Measurements from ENCODE around the gene IL36RN.
"Not testable (repeated sequence)": the region's sequence is repeated elsewhere in the genome, so short reads cannot be mapped to it uniquely, and the experiment has no call there.

The IL36RN gene

GRCh38 chr2:113075030-113075429, 16.0 kb downstream of the IL36RN start:
- no peak for DNase-seq (ENCODE audit: low read depth)

- no peak for DNase-seq (ENCODE audit: low read depth)
Observed at GRCh38 chr2:113075600-113075999, 16.6 kb downstream of the IL36RN start.

- DNase-seq (ENCODE audit: low read depth) = no peak
Observed at GRCh38 chr2:113076954-113077669, 18.1 kb downstream of the IL36RN start.

- no peak for DNase-seq (ENCODE audit: low read depth)
Observed at GRCh38 chr2:113077921-113078320, 18.9 kb downstream of the IL36RN start.

- DNase-seq (ENCODE audit: low read depth) = no peak
Observed at GRCh38 chr2:113078350-113078839, 19.4 kb downstream of the IL36RN start.

GRCh38 chr2:113079131-113079530, 20.1 kb downstream of the IL36RN start:
- no peak for DNase-seq (ENCODE audit: low read depth)

GRCh38 chr2:113080134-113080533, 21.1 kb downstream of the IL36RN start:
- DNase-seq (ENCODE audit: low read depth) = no peak

GRCh38 chr2:113081488-113082210, 22.7 kb downstream of the IL36RN start:
- DNase-seq (ENCODE audit: low read depth) = no peak

GRCh38 chr2:113083296-113083695, 24.3 kb downstream of the IL36RN start:
- no peak for DNase-seq (ENCODE audit: low read depth)

GRCh38 chr2:113084249-113085000, 25.4 kb downstream of the IL36RN start:
- no peak for DNase-seq (ENCODE audit: low read depth)

GRCh38 chr2:113085542-113085941, 26.5 kb downstream of the IL36RN start:
- no peak for DNase-seq (ENCODE audit: low read depth)

- DNase-seq (ENCODE audit: low read depth) = no peak
Observed at GRCh38 chr2:113088213-113088992, 29.4 kb downstream of the IL36RN start.

GRCh38 chr2:113089916-113090315, 30.9 kb downstream of the IL36RN start:
- no peak for DNase-seq (ENCODE audit: low read depth)

GRCh38 chr2:113091231-113091896, 32.4 kb downstream of the IL36RN start:
- DNase-seq (ENCODE audit: low read depth) = no peak

- no peak for DNase-seq (ENCODE audit: low read depth)
Observed at GRCh38 chr2:113092864-113093612, 34.0 kb downstream of the IL36RN start.

- no peak for DNase-seq (ENCODE audit: low read depth)
Observed at GRCh38 chr2:113093613-113093977, 34.6 kb downstream of the IL36RN start.

- DNase-seq (ENCODE audit: low read depth) = not testable (repeated sequence)
Observed at GRCh38 chr2:113096306-113096705, 37.3 kb downstream of the IL36RN start.

GRCh38 chr2:113096842-113097618, 38.0 kb downstream of the IL36RN start:
- not testable (repeated sequence) for DNase-seq (ENCODE audit: low read depth)

GRCh38 chr2:113098041-113098440, 39.0 kb downstream of the IL36RN start:
- no peak for DNase-seq (ENCODE audit: low read depth)

- DNase-seq (ENCODE audit: low read depth) = no peak
Observed at GRCh38 chr2:113098532-113098931, 39.5 kb downstream of the IL36RN start.
